ENCODE measurements around the gene TSC22D3.

TSC22D3 gene

DNA sequence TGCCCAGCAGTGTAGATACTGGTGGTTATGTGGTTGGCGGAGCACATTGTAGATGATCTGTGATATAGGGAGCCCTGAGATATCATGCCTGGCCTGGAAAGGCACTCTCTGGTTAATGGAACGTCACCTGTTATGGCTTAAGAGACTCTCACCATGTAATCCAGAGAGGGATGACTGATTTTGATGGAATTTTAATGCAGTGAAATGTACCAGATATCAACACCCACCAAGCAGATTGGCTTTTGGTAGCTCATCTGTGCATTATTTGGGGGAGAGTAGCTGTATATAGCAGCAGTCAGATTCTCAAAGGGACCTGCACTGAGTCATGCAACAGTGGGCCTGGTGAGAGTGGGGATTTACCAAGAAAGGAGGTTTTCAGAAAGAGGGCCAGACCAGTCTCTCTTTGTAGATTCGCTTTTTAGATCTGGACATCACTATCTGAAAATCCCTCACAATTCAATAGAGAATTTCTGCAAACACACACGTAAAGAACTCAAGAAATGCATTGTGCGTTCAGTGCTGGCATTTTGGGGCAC is 17.3 kb downstream of the TSC22D3 start:
- DNase-seq = no peak

DNA sequence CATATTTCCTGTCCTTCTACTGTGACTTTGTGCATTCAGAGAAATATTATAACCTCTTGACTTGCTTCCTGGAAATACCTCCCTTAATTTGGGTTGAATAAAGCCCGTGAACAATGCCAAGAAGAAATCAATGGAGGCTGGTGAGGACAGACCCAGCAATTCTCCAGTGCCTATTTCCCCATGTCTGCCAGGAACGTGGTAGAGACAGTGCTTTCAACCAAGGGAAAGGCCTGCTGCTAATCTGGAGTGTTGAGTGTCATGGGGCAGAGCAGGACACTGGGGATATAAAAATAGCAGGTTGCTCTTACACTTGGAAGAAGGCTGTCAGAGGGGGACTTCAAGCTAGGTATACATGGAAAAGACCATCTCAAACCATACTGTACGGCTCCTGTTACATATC is 19.9 kb downstream of the TSC22D3 start:
- no peak for DNase-seq

GRCh38 chrX:107753187-107753586 is 22.4 kb downstream of the TSC22D3 start:
- DNase-seq = no peak

DNA sequence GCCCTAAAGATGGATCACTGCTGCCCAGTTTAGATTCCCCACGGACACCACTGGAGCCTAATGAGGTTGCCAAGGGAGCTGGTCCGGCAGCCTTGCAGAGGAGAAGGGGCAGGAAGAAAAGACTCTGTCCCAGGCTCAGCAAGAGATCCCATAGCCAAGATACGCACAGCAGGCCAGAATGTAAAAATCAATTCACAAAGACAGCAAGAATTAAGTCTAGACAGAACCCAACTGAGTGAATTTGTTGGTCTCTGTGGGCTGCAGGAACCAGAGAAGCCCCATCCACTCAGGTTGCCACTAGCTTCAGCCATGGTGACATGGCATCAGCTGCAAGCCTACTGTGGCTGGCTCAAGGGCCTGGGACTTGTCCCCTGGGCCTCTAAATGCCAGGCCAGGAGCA is 22.9 kb downstream of the TSC22D3 start:
- no peak for DNase-seq

- no peak for DNase-seq
Measured at GRCh38 chrX:107752043-107752442, 23.5 kb downstream of the TSC22D3 start.

GRCh38 chrX:107750861-107751445 is 24.6 kb downstream of the TSC22D3 start:
- DNase-seq = no peak

- no peak for DNase-seq
Measured at GRCh38 chrX:107750263-107750662, 25.3 kb downstream of the TSC22D3 start.

- DNase-seq = no peak
Measured at GRCh38 chrX:107748506-107748905, 27.1 kb downstream of the TSC22D3 start.

DNA sequence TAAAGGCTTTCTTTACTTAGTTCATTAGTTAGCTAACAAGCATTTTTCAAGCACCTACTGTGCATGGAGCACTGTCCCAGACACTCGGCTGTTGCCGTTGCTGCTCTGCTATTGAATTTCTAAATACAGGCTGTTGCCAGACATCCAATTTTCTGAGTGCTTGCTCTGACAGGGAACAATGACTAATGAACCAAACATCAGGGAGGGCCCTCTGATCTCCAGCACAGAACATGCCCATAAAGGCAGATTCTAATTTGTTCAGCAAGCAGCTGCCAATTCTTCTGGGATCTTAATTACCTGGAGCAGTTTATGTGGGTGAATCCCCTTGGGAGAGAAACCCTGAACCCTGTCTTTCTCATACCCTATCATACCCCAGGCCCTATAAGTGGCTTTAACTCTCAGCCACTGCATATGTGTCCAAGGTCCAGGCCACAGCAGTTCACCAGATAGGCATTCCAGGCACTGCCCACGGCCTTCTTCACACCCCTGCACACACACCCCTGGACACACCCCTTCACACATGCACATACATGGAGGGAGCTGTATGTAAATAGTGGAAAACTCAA is 27.9 kb downstream of the TSC22D3 start:
- DNase-seq = no peak

DNA sequence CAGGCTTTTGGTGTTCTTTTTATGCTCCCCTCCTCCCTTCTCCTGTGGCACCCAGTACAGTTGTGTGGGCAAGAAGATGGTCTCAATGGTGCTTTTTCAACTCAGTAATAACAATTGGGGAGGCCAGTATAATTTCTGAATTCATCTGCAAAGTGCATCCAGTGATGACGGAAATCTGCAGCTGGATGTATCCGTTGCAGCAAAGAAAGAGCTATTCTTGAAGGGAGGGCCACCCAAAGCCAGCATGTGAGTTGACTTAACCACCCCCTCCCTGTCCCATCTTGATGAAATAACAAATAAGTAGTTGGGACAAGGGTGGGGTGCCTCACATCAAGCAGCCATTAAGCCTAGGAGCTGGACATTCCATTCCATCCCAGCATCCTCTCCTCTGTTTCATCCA is 30.7 kb downstream of the TSC22D3 start:
- no peak for DNase-seq

DNA sequence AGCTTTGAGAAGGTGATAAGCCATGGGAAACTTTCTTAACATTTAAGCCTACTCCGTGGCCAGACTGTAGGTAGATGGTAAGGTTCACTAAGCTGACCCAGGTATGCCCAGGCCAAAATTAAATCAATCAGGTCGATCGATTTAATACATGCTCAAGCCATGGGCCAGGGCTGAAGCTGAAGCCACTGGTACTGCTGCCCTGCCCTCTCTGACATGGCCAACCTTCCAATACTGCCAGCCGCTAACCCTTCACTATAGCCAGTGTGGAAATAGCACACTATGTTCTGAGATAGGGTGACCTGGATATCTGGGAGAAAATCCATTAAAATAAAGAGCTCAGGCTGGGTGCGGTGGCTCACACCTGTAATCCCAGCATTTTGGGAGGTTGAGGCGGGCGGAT is 31.6 kb downstream of the TSC22D3 start:
- DNase-seq = no peak

DNA sequence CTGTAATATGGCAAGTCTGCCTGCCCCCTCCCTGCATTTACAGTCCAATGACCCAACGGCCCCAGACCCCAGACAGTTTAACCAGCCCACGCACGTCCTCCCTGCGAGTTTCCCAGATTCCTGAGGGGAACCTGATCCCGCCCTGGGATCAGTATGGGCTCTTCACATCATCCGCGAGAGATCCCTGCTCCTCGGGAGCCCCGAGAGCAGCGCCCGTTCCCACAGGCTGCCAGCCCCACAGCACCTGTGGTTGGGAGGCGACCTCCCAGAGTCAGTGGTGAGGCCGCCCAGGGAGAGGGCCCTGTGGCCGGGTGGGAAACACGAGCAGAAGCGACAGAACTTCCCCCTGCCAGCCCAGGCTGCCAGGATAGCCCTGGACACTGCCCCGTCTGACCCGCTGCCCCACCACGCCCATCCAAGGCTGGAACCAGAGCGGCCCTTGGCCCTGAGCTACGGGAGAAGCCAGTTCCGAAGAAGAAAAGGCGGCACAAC is 32.8 kb downstream of the TSC22D3 start:
- no peak for DNase-seq

DNA sequence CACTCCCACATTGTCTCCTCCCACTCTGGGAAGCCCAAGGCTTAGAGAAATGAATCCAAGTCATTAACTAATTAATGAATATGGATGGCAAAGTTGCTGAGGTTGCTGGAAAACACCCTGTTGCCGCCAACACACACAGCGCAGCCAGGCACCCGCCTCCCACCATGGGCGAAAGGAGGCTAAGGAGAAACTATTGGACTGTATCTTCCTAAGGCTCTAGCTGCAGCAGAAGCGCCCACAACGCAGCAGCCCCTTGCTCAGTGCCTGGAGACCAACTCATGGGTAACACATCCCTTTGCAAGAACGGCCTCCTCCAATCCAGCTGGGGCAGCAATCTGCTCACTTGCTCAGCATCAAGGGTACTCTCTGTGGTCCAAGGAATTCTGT is 34.2 kb downstream of the TSC22D3 start:
- no peak for DNase-seq

GRCh38 chrX:107739541-107739940 is 36.0 kb downstream of the TSC22D3 start:
- DNase-seq = no peak

GRCh38 chrX:107738768-107739167 is 36.8 kb downstream of the TSC22D3 start:
- DNase-seq = no peak

DNA sequence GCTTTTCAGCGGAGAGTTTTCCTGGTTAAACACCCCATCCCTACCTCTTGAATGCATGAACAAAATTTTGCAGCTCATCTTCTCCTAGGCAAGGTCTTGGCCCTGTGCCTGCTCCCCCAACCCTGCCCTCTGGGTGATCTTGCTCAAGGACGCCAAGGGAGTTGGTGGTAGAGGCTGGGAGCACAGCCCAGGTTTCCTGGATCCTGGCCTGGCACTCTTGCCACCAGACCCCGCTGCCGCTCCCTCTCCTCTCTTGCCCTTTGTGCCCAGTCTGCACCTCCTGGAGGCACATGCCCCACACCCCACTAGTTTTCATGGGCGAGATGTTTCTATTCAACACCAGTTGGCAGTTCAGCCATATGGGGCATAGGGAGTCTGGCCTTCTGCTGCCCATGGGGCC is 37.3 kb downstream of the TSC22D3 start:
- DNase-seq = no peak

DNA sequence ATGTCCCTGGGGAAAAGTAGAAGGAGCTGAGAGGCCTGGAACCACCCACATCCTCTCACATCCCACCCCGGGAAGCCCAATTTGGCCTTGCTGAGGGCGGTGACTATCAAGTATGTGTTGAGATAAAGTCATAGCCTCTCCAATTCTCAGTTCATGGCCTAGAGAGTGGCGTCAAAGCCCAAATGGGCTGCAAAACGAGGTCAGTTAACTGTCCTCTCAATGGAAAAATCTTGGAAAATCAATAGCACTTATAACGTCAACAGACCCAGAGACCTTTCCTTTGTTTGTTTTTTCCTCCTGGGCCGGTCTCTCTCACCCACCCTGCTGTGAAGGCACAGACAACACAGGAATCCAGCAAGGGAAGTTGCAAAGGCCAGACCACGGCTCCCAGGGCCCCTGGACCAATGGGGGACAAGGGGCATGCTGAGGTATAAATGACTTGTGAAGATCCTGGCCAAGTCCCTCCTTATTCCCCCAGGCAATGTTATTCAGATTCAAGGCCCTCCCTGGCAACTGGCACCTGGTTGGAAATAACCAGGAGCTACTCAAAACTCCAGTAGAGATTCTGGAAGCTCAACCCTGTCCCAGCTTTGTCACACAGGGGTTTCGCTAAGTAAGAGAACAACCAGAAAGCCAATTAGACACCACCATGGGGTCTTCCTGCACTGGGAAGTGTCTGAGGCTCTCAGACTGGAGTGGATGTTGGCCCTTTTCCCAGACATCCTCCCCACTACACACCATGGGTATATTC is 38.6 kb downstream of the TSC22D3 start:
- DNase-seq = no peak

DNA sequence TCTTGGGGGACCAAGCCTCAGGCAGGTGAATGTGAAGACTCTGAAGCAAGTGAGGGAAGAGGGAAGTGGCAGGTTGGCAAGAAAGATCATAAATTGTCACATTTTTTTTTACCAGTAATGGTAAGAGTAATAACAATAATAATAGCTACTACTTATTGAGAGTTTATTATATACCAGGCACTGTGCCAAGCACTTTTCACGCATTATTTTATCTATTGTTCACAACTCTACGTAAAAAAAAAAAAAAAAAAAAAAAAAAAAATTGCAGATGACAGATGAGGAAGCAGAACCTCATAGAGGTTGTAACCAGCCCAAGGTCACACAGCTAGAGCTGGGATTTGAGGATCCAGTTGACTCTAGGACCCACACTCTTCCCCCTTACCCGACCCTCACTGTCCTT is 40.9 kb downstream of the TSC22D3 start:
- DNase-seq = no peak

- DNase-seq = no peak
Measured at GRCh38 chrX:107733686-107734085, 41.9 kb downstream of the TSC22D3 start.

DNA sequence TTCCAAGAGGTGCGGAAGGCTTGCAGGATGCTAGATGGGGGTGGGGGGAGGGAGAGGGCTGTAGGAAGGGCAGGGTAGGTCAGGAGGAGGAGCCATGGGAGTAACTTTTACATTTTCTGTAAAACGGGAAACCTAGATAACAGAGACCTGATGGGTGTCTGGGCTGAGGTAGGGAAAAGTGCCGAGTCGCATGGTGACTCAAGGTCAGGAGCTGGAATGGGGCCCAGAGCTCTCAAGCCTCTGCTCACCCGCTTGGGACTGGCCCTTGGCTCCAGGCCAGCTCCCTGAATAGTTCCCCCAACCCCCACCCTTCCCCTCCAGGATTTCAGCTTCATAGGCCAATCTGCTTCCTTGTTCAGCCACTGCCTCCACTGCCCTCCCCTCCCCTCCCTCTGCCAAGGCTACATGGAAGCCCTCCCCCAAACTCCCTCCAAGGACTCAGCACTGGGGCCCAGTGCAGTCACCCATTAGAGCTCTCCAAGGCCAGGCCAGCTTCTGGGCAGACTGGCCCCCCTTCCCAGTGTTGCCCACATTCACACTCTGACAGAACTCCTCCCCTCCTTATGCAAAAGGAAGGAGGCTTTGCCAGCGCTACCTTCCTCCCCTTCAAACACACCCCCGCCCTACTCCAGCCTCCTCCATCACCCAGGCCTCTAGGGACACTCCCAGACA is 43.6 kb downstream of the TSC22D3 start:
- DNase-seq = no peak

DNA sequence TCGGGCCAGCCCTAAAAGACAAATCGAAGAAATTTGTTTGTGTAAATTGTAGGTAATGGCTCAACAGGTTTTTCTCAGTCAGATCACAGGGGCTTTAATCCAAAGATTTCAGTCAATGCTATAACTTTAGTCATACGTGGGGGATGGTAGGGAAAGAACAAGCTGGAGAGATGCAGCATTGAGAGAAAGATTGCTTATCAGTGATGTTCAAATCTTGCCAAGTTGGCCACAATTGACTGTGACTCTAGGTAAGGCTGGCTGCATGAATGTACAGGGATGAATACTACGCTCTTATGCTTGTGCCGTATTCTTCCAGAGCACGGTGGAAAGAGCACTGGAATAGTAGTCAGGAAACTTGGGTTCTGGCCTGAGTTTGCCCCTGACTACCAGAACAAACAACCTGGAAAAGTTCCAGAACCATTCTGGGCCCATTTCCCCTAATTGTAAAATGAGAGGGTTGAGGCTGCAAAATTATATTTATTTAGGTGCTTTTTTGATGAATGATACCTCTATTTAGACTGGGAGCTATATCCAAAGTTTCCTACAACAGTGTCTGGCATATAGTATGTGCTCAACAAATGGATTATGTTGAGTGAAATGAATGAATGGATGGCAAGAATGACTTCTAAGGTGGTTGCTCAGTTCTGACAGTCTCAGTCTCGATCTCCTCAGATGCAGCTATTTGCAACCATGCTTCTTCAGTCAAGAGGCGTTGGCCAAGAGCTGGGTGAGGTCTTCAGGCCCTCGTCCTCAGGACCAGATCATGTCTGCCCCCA is 44.4 kb downstream of the TSC22D3 start:
- DNase-seq = no peak

- no peak for DNase-seq
Measured at GRCh38 chrX:107730298-107730655, 45.3 kb downstream of the TSC22D3 start.
